IPS-NIHi11 (cell line): ENCODE data around the gene HSPG2.
A peak's percentile ranks its signal among the peaks of the same experiment; 100 is the strongest.
"Not testable (repeated sequence)": the region's sequence is repeated elsewhere in the genome, so short reads cannot be mapped to it uniquely, and the experiment has no call there.

Experiments used
- DNase-seq: peaks from one replicate; pipeline ENCODE4 v3.0.0; 2012; ENCODE audit warnings: mixed read lengths, low spot score

HSPG2 gene

GRCh38 chr1:21932127-21932526 is 5.0 kb downstream of the HSPG2 start:
- no peak for DNase-seq

- DNase-seq, result no peak
Observed at GRCh38 chr1:21931171-21932093, 5.7 kb downstream of the HSPG2 start.

GRCh38 chr1:21930629-21931170 is 6.4 kb downstream of the HSPG2 start:
- DNase-seq, result no peak

- DNase-seq, result no peak
Observed at GRCh38 chr1:21930080-21930571, 7.0 kb downstream of the HSPG2 start.

- no peak for DNase-seq
Observed at GRCh38 chr1:21927533-21928237, 9.4 kb downstream of the HSPG2 start.

GRCh38 chr1:21926814-21927532 is 10.1 kb downstream of the HSPG2 start:
- DNase-seq, result no peak

GRCh38 chr1:21926065-21926464 is 11.0 kb downstream of the HSPG2 start:
- no peak for DNase-seq

GRCh38 chr1:21925334-21925940 is 11.7 kb downstream of the HSPG2 start:
- no peak for DNase-seq

GRCh38 chr1:21924503-21925005 is 12.6 kb downstream of the HSPG2 start:
- DNase-seq, result no peak

- peak; percentile 90 for DNase-seq
Observed at GRCh38 chr1:21922090-21923013, 14.8 kb downstream of the HSPG2 start.

GRCh38 chr1:21921100-21921875 is 15.8 kb downstream of the HSPG2 start:
- DNase-seq, result no peak

- no peak for DNase-seq
Observed at GRCh38 chr1:21919520-21919919, 17.6 kb downstream of the HSPG2 start.

- not testable (repeated sequence) for DNase-seq
Observed at GRCh38 chr1:21917239-21917631, 19.9 kb downstream of the HSPG2 start.

GRCh38 chr1:21916447-21917238 is 20.5 kb downstream of the HSPG2 start:
- DNase-seq, result no peak

GRCh38 chr1:21914880-21915640 is 22.1 kb downstream of the HSPG2 start:
- no peak for DNase-seq

- DNase-seq, result no peak
Observed at GRCh38 chr1:21914450-21914849, 22.7 kb downstream of the HSPG2 start.

- DNase-seq, result no peak
Observed at GRCh38 chr1:21913763-21914162, 23.3 kb downstream of the HSPG2 start.

- DNase-seq, result peak; percentile 60
Observed at GRCh38 chr1:21913258-21913657, 23.9 kb downstream of the HSPG2 start.
